Neuronal stem cell (in vitro differentiated cells): Measurements from ENCODE around the gene TCAP.
"Not testable (repeated sequence)": the region's sequence is repeated elsewhere in the genome, so short reads cannot be mapped to it uniquely, and the experiment has no call there.

Source experiments
- DNase-seq: peaks from one replicate; pipeline ENCODE4 v3.0.0-alpha.2; 2013; ENCODE audit warnings: low spot score
- H2AFZ ChIP-seq: one replicate; pipeline ENCODE4 v1.6.1; 2013; ENCODE audit warnings: mild to moderate bottlenecking, low read length, inconsistent platforms
- H2AK5ac ChIP-seq: 2 replicates; pipeline ENCODE4 v1.6.1; 2013; ENCODE audit warnings: low read depth, mild to moderate bottlenecking, inconsistent platforms, low read length, moderate library complexity, mixed read lengths
- H2BK120ac ChIP-seq: 2 replicates; pipeline ENCODE4 v1.6.1; 2013; ENCODE audit warnings: low read depth, mild to moderate bottlenecking, inconsistent platforms, low read length, moderate library complexity, mixed read lengths
- H2BK12ac ChIP-seq: one replicate; pipeline ENCODE4 v1.6.1; 2013; ENCODE audit warnings: low read length, inconsistent platforms
- H2BK15ac ChIP-seq: 2 replicates; pipeline ENCODE4 v1.6.1; 2013; ENCODE audit warnings: mild to moderate bottlenecking, low read length, inconsistent platforms, mixed read lengths
- H2BK5ac ChIP-seq: one replicate; pipeline ENCODE4 v1.6.1; 2013; ENCODE audit warnings: inconsistent platforms, mild to moderate bottlenecking, low read length, moderate library complexity
- H3K14ac ChIP-seq: one replicate; pipeline ENCODE4 v1.6.1; 2013; ENCODE audit warnings: low read length, inconsistent platforms
- H3K18ac ChIP-seq: 2 replicates; pipeline ENCODE4 v1.6.1; 2013; ENCODE audit warnings: low read length, inconsistent platforms
- H3K23ac ChIP-seq: 2 replicates; pipeline ENCODE4 v1.6.1; 2013; ENCODE audit warnings: low read depth, mild to moderate bottlenecking, mixed read lengths, low read length, inconsistent platforms; ENCODE audit not compliant: poor library complexity
- H3K27ac ChIP-seq: replicated peaks from 3 replicates; pipeline ENCODE4 v1.5.1; 2013; ENCODE audit warnings: low read length, inconsistent platforms
- H3K27me3 ChIP-seq, 3 experiments: 2 replicates each; pipeline ENCODE4 v1.6.1; 2013; ENCODE audit warnings: low read length in 3 of 3, mild to moderate bottlenecking in 2 of 3, inconsistent platforms in 1 of 3, low read depth in 1 of 3, mixed read lengths in 1 of 3, moderate library complexity in 1 of 3; ENCODE audit not compliant: control insufficient read depth in 3 of 3, insufficient read depth in 3 of 3
- H3K36me3 ChIP-seq, 2 donors: replicated peaks in 1 of 2; 2 replicates each; pipeline ENCODE4 v1.6.1; 2013; ENCODE audit warnings: low read length in 2 of 2; ENCODE audit not compliant: control insufficient read depth in 2 of 2, insufficient read depth in 2 of 2
- H3K4ac ChIP-seq: 2 replicates; pipeline ENCODE4 v1.6.1; 2013; ENCODE audit warnings: inconsistent platforms, mild to moderate bottlenecking, low read length, moderate library complexity
- H3K4me1 ChIP-seq, 2 donors: 1 replicate in 1 of 2; 2 replicates in 1 of 2; pipeline ENCODE4 v1.6.1; 2013; ENCODE audit warnings: low read length in 2 of 2, low read depth in 1 of 2; ENCODE audit not compliant: control insufficient read depth in 2 of 2, insufficient read depth in 1 of 2
- H3K4me2 ChIP-seq: one replicate; pipeline ENCODE4 v1.6.1; 2013; ENCODE audit warnings: mild to moderate bottlenecking, low read length, inconsistent platforms; ENCODE audit not compliant: insufficient read depth, poor library complexity, severe bottlenecking
- H3K4me3 ChIP-seq, 2 donors: 2 replicates each; pipeline ENCODE4 v1.5.1; 2013; ENCODE audit warnings: low read length in 2 of 2, mild to moderate bottlenecking in 2 of 2, inconsistent platforms in 1 of 2, moderate library complexity in 1 of 2
- H3K79me1 ChIP-seq: one replicate; pipeline ENCODE4 v1.6.1; 2013; ENCODE audit warnings: low read depth, mild to moderate bottlenecking, inconsistent platforms, low read length, moderate library complexity
- H3K9ac ChIP-seq: one replicate; pipeline ENCODE4 v1.6.1; 2013; ENCODE audit warnings: mild to moderate bottlenecking, low read depth, low read length, inconsistent platforms; ENCODE audit not compliant: poor library complexity
- H3K9me3 ChIP-seq, 2 donors: replicated peaks in 1 of 2; 2 replicates each; pipeline versions ENCODE3 to v1.6.1; 2013; ENCODE audit warnings: low read length in 2 of 2, mild to moderate bottlenecking in 2 of 2, inconsistent platforms in 1 of 2, low read depth in 1 of 2, mixed read lengths in 1 of 2, moderate library complexity in 1 of 2; ENCODE audit not compliant: control insufficient read depth in 2 of 2, insufficient read depth in 1 of 2
- H4K8ac ChIP-seq: one replicate; pipeline ENCODE4 v1.6.1; 2013; ENCODE audit warnings: low read depth, mild to moderate bottlenecking, inconsistent platforms, low read length, moderate library complexity
- H4K91ac ChIP-seq: one replicate; pipeline ENCODE4 v1.6.1; 2013; ENCODE audit warnings: low read length, low read depth, mild to moderate bottlenecking, inconsistent platforms; ENCODE audit not compliant: poor library complexity
- WGBS, 2 donors: extraction: QIAGEN DNeasy Blood & Tissue Kit; methylation state at CpG; one replicate each; pipeline ENCODE4 v1.1.7; 2013; ENCODE audit warnings: missing lambda C conversion rate in 2 of 2, mixed read lengths in 1 of 2; ENCODE audit not compliant: insufficient read length in 2 of 2, insufficient replicate concordance in 1 of 2; ENCODE audit errors: extremely low coverage in 2 of 2; 5-methylcytosine and 5-hydroxymethylcytosine counted together

The TCAP gene

DNA sequence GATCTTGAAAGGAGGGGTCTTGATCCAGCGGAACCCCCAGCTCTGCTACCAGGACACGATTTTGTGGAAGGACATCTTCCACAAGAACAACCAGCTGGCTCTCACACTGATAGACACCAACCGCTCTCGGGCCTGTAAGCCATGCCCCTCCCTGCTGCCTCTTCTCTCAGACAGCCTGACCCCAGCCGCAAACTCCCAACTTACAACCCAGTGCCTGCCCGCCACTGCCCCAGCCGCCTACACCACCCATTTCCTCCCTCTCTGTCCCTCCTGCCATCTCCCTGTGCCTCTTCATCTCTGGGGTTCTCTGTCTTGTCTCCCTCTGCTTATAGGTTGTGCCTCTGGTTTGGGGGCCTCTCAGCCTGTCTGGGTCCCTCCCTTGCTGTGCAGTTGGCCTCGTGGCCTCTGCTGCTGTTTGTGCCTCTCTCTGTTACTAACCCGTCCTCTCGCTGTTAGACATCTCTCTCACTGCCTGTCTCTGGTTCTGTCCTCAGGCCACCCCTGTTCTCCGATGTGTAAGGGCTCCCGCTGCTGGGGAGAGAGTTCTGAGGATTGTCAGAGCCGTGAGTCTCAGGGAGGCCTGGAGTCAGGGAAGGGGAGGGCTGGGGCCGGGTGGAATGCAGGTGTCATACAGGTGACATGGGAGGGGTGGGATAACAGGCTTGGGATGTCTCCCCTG, 44.3 kb downstream of the TCAP start:
- DNase-seq: no peak
- H3K4me2 ChIP-seq: no peak overlapping the region
- no peak overlapping the region for H3K4me3 ChIP-seq

DNA sequence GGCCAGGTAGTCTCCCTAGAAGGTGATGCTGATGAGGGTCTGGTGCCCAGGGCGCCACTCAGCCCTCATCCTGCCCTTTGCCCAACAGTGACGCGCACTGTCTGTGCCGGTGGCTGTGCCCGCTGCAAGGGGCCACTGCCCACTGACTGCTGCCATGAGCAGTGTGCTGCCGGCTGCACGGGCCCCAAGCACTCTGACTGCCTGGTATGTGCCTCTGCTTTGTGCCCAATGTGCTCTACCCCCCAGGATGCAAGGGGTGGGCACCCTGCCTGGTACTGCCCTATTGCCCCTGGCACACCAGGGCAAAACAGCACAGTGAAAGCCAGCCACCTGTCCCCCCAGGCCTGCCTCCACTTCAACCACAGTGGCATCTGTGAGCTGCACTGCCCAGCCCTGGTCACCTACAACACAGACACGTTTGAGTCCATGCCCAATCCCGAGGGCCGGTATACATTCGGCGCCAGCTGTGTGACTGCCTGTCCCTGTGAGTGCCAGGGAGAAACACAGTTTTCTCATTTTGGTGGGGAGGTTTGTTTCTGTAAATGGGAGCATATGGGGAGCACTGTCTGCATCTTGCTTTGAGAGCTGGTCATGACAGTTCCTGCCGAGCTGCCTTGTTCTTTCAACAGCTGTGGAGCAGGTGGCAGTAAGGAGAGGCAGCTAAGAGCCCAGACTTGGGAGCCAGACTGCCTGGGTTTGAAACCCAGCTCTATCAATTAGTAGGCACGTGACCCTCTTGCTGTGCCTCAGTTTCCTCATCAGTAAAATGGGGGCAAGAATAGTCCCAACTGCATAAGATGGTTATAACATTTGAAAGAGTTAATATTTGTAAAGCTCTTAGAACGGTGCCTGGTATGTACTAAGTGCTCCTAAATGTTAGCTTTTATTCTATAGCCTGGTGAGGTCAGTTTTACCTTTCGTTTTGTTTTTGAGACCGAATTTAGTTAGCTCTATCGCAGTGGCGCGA, 45.1 kb downstream of the TCAP start:
- no peak overlapping the region for H3K4me2 ChIP-seq
- H3K27me3 ChIP-seq: no peaks in the 10 kb centered on the region
- no peak overlapping the region for H2AFZ ChIP-seq
- peak overlapping the region in 1 of 2 donors; percentile 64 for H3K4me3 ChIP-seq
- DNase-seq: no peak
- H2BK15ac ChIP-seq: no peak overlapping the region
- H4K8ac ChIP-seq: no peak overlapping the region
- no peak overlapping the region for H3K14ac ChIP-seq
- H3K18ac ChIP-seq: no peak overlapping the region
- H2BK5ac ChIP-seq: no peak overlapping the region
- H3K27ac ChIP-seq: no peak overlapping the region
- no peak overlapping the region for H3K4ac ChIP-seq
- H2BK120ac ChIP-seq: no peak overlapping the region
- H3K4me1 ChIP-seq: peaks cover 0 to 4% of the 10 kb centered on the region in 2 donors
- H2BK12ac ChIP-seq: no peak overlapping the region
- peaks cover 17% of the 10 kb centered on the region for H3K79me1 ChIP-seq
- WGBS, 2 donors: no CpG with 5 or more reads among the region's 20 CpGs
- no peak overlapping the region for H2AK5ac ChIP-seq
- H3K9ac ChIP-seq: peak overlapping the region; percentile 17
- H3K23ac ChIP-seq: peak overlapping the region; percentile 36
- no peaks in the 10 kb centered on the region for H3K9me3 ChIP-seq
- no peak overlapping the region for H4K91ac ChIP-seq
- H3K36me3 ChIP-seq: peaks cover 54 to 78% of the 10 kb centered on the region in 2 donors

More for the DNA sequence above, 44.3 kb downstream of the TCAP start:
- Histone ChIP-seq H3K27ac (no peak overlapping the region), H3K9ac (peak overlapping the region; percentile 17), H3K36me3 (peaks cover 52 to 77% of the 10 kb centered on the region in 2 donors), H4K91ac (peak overlapping the region; percentile 32), H2BK5ac (no peak overlapping the region), H3K4me1 (peaks cover 0 to 12% of the 10 kb centered on the region in 2 donors), H3K23ac (peak overlapping the region; percentile 36), H2BK12ac (no peak overlapping the region), H2BK15ac (no peak overlapping the region), H3K79me1 (peaks cover 17% of the 10 kb centered on the region), H3K14ac (no peak overlapping the region), H3K27me3 (no peaks in the 10 kb centered on the region), H4K8ac (no peak overlapping the region), H2BK120ac (no peak overlapping the region), H3K4ac (no peak overlapping the region), H2AFZ (no peak overlapping the region), H3K9me3 (no peaks in the 10 kb centered on the region), H3K18ac (no peak overlapping the region), H2AK5ac (no peak overlapping the region)
- no CpG with 5 or more reads among the region's 14 CpGs for WGBS, 2 donors

DNA sequence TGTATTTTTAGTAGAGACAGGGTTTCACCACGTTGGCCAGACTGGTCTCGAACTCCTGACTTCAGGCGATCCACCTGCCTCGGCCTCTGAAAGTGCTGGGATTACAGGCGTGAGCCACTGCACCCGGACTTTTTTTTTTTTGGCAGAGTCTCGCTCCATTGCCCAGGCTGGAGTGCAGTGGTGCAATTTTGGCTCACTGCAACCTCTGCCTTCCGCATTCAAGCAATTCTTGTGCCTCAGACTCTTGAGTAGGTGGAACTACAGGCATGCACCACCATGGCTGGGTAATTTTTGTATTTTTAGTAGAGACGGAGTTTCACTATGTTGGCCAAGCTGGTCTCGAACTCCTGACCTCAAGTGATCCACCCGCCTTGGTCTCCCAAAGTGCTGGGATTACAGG, 45.9 kb downstream of the TCAP start:
- not testable (repeated sequence) for H2BK15ac ChIP-seq, H3K9me3 ChIP-seq, DNase-seq, H3K4me1 ChIP-seq, H3K27ac ChIP-seq, H4K91ac ChIP-seq, H3K14ac ChIP-seq, H3K18ac ChIP-seq, H4K8ac ChIP-seq, H2BK12ac ChIP-seq, H3K27me3 ChIP-seq, H2AFZ ChIP-seq, H3K4ac ChIP-seq, H2BK120ac ChIP-seq, H2AK5ac ChIP-seq, H3K9ac ChIP-seq, H2BK5ac ChIP-seq, H3K4me3 ChIP-seq, H3K4me2 ChIP-seq, H3K23ac ChIP-seq
- WGBS, 2 donors: no CpG with 5 or more reads among the region's 11 CpGs
- H3K79me1 ChIP-seq: peaks cover 15% of the 10 kb centered on the region
- peaks cover 62 to 86% of the 10 kb centered on the region in 2 donors for H3K36me3 ChIP-seq

- Histone ChIP-seq H3K9ac (no peak overlapping the region), H3K4ac (no peak overlapping the region), H2BK120ac (no peak overlapping the region), H2BK15ac (no peak overlapping the region), H3K36me3 (peaks cover 66 to 88% of the 10 kb centered on the region in 2 donors), H2AFZ (no peak overlapping the region), H3K18ac (no peak overlapping the region), H3K27me3 (no peaks in the 10 kb centered on the region), H2BK5ac (no peak overlapping the region), H3K4me1 (no peaks in the 10 kb centered on the region), H2BK12ac (no peak overlapping the region), H3K4me2 (no peak overlapping the region), H3K9me3 (no peaks in the 10 kb centered on the region), H4K91ac (no peak overlapping the region), H3K14ac (no peak overlapping the region), H3K27ac (no peak overlapping the region), H3K23ac (peak overlapping the region; percentile 39), H3K4me3 (no peak overlapping the region), H4K8ac (no peak overlapping the region), H3K79me1 (peaks cover 10% of the 10 kb centered on the region), H2AK5ac (no peak overlapping the region)
- WGBS, 2 donors: no CpG with 5 or more reads among the region's 10 CpGs
- no peak for DNase-seq
Measured at GRCh38 chr17:39711851-39712250, 46.7 kb downstream of the TCAP start.
